OCI-LY7 (cell line): ENCODE measurements around the gene NCBP2.

ENCODE experiments used
- CTCF ChIP-seq: fragments of 200-600 bp; sonication (generic); conservative IDR thresholded peaks from 2 replicates; pipeline ENCODE4 v1.5.1; 2014; ENCODE audit warnings: mild to moderate bottlenecking, antibody characterized with exemption, low read length, moderate library complexity, mixed read lengths
- EZH2phosphoT487 ChIP-seq: fragments of 200-600 bp; sonication (generic); IDR thresholded peaks from 2 replicates; pipeline ENCODE4 v1.6.1; 2018; ENCODE audit warnings: low read depth, borderline replicate concordance, mild to moderate bottlenecking, mixed run types, antibody characterized with exemption, low read length, moderate library complexity, mixed read lengths

GRCh38 chr3:196983186-196983585 is 40.9 kb upstream of the NCBP2 start:
- TF ChIP-seq CTCF = no peak
- TF ChIP-seq EZH2phosphoT487 = no peak
